Testis (tissue), 3 donors: ENCODE data around the gene PTPRD. TPM values are rescaled to one million over a fixed set of nuclear protein-coding genes. Genes with fewer than 3 reads are reported as not detected.

ENCODE experiments used
- DNase-seq: peaks from one replicate; pipeline ENCODE4 v3.0.0-alpha.2; 2019
- H3K27ac ChIP-seq, 2 donors: fragments of 200-600 bp; sonication (generic); one replicate each; pipeline ENCODE4 v1.5.1; 2019
- H3K27me3 ChIP-seq: fragments of 200-600 bp; sonication (generic); one replicate; pipeline ENCODE4 v1.5.1; 2019
- H3K36me3 ChIP-seq: fragments of 200-600 bp; sonication (generic); one replicate; pipeline ENCODE4 v1.5.1; 2017; ENCODE audit warnings: low read depth; ENCODE audit errors: missing control alignments
- H3K4me1 ChIP-seq: fragments of 200-600 bp; sonication (generic); one replicate; pipeline ENCODE4 v1.5.1; 2019
- H3K4me3 ChIP-seq, 2 donors: fragments of 200-600 bp; sonication (generic); one replicate each; pipeline ENCODE4 v1.5.1; 2017 to 2019
- H3K9me3 ChIP-seq: fragments of 200-600 bp; sonication (generic); one replicate; pipeline ENCODE4 v1.5.1; 2017
- POLR2A ChIP-seq: fragments of 450-650 bp; IDR thresholded peaks from one replicate; pipeline ENCODE4 v1.6.1; 2017; ENCODE audit warnings: antibody characterized with exemption, mild to moderate bottlenecking, moderate library complexity
- WGBS, 2 donors: methylation state at CpG; one replicate each; pipeline ENCODE4 v1.1.5; 2018; 5-methylcytosine and 5-hydroxymethylcytosine counted together
- intact Hi-C: fragments of 100-400 bp; cut with DNase I; formaldehyde crosslinking; loops from one replicate; pipeline ENCODE4 v1.15.1; 2023; ENCODE audit warnings: low total_unique reads
- polyA plus RNA-seq: library from polyadenylated mRNA; stranded (reverse); fragments of 350-450 nt; fragmentation: Illumina TruSeq; extraction: RNeasy Lipid Tissue Mini Kit (QIAGEN cat#74804); gene quantifications from one replicate; pipeline ENCODE4 v1.2.3, GENCODE V29; 2014; ENCODE audit warnings: low read depth, low replicate concordance; ENCODE audit not compliant: insufficient read depth
- total RNA-seq, 2 donors: library from RNA; depleted of rRNA; stranded (reverse); fragments of >200 nt; gene quantifications; one replicate each; pipeline ENCODE4 v1.2.3, GENCODE V29; 2016
- TF ChIP-seq, protein P1 (sequence below), 3 experiments: fragments of 450-650 bp in 2 of 3; fragments of 200-600 bp in 1 of 3; sonication (generic) in 1 of 3; IDR thresholded peaks; one replicate each; pipeline ENCODE4 v1.5.1; 2016 to 2019; ENCODE audit warnings: antibody characterized with exemption in 3 of 3, mild to moderate bottlenecking in 2 of 3, moderate library complexity in 1 of 3

The PTPRD gene
- total and polyA plus RNA-seq, 3 donors from 2014 or later, result 15.4 to 33.6 (median 32.5) TPM

DNA sequence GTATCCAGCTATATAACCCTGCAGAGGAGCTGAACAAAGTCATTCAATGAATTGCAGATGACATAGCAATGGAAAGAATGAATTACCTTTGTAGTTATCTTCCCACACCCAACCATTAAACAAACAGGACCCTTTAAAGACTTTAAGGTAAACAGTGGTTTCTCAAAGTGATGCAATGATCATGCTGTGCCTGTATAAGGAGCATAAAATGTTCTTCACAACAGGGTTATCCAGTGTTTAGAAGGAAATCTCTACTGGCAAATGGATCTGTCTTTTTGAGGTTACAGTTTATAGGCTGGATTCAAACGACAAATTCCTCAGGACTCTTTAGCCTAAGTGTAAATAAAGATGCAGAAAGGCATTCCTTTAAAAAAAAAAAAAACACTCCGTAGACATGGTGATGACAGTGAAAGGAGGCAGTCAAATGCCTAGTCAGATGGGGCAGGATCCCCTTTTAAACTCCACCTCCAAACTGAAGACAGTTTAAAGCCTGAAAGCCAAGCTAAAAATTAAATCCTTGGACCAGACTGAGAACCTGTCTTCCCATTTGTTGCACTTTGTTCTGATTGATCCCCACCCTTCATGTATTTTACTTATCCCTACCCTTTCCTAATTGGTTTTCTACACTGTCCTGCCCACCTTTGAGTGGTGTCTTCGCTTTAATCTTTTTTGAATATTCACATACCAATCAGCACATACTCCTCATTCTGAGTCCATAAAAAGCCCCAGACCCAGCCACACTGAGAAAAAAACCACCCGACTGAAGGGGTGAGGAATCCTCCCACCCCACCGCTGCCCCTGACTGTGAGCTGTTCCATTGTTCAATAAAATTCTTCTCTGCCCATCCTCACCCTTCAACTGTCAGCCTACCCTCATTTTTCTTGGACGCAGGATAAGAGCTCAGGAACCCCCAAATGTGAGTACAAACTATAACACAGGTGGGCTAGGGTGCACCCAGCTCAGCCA lies 2052.0 kb downstream of the PTPRD start:
- H3K27ac ChIP-seq, result no peak overlapping the region
- no peak overlapping the region for H3K4me3 ChIP-seq
- 73 to 77% methylated on average over 6 of the region's 6 CpGs for WGBS, 2 donors
- DNase-seq, result no peak
- no peaks in the 10 kb centered on the region for H3K9me3 ChIP-seq
- no peaks in the 10 kb centered on the region for H3K27me3 ChIP-seq
- H3K36me3 ChIP-seq, result no peaks in the 10 kb centered on the region
- TF ChIP-seq, protein P1, sequence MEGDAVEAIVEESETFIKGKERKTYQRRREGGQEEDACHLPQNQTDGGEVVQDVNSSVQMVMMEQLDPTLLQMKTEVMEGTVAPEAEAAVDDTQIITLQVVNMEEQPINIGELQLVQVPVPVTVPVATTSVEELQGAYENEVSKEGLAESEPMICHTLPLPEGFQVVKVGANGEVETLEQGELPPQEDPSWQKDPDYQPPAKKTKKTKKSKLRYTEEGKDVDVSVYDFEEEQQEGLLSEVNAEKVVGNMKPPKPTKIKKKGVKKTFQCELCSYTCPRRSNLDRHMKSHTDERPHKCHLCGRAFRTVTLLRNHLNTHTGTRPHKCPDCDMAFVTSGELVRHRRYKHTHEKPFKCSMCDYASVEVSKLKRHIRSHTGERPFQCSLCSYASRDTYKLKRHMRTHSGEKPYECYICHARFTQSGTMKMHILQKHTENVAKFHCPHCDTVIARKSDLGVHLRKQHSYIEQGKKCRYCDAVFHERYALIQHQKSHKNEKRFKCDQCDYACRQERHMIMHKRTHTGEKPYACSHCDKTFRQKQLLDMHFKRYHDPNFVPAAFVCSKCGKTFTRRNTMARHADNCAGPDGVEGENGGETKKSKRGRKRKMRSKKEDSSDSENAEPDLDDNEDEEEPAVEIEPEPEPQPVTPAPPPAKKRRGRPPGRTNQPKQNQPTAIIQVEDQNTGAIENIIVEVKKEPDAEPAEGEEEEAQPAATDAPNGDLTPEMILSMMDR (IDR thresholded peaks at IDR 0.05), result no peak
- no peak for TF ChIP-seq POLR2A
- no peaks in the 10 kb centered on the region for H3K4me1 ChIP-seq
- intact Hi-C loops, result no loop called here

DNA sequence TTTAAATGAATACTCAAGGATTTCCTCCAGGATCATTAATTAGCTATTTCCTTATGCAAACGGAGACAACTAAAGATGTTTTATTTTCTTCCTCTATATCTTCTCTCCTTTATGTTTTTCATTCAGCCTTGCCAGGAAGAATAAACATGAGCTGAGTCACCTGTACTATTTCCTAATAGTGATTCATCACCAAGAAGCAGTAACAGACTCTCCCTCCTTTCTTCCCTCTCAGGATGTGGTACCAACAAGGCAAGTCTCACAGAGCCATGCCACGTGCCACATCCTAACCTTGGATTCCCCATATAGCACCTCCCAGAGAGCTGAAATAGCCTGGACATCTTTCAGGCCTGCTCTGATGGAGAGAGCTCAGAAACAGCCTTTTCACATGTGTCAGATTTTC lies 2054.6 kb downstream of the PTPRD start:
- H3K27me3 ChIP-seq, result no peaks in the 10 kb centered on the region

DNA sequence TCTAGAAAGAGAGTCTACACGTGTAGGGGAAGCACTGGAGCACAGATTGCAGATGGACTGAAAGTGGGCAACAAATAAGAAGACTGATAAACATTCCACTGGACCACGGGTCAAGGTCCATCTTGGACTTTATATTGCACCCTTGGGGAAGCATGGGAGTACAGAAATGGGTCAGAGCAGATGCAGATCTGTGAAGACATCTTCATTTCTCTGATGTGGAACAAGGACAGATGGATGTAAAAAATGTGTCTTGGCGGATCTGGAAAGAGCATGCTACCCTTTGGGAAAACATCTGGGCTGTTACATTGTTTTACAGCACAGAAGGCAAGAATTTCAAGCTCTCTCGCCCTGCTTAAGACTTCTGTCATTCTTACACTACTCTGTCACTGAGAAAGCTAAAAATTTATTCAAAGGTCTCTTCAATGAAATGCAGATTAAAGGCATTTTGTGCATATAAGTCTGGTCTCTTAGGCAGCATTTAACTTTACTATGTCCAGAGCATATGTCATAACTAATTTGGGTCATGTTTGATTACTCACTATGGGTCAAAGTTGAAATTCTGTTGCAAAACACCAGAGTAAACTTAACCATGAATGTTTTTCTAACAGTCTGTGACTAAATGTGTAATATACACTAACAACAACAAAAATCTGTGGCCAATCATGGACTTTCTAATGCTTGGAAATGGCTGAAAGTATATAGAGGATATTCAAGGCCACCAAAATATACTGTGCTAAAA lies 2056.9 kb downstream of the PTPRD start:
- no peak overlapping the region for H3K4me3 ChIP-seq
- no peak for DNase-seq
- intact Hi-C loops, result no loop called here
- 44 to 48% methylated on average over 4 of the region's 4 CpGs for WGBS, 2 donors
- no peaks in the 10 kb centered on the region for H3K36me3 ChIP-seq
- no peak for TF ChIP-seq POLR2A
- TF ChIP-seq, protein P1 (IDR thresholded peaks at IDR 0.05), result no peak
- H3K9me3 ChIP-seq, result no peaks in the 10 kb centered on the region
- no peaks in the 10 kb centered on the region for H3K4me1 ChIP-seq
- H3K27me3 ChIP-seq, result no peaks in the 10 kb centered on the region
- no peak overlapping the region for H3K27ac ChIP-seq

More for the DNA sequence above, 2054.6 kb downstream of the PTPRD start:
- TF ChIP-seq POLR2A, result no peak
- TF ChIP-seq, protein P1 (IDR thresholded peaks at IDR 0.05), result no peak
- no peaks in the 10 kb centered on the region for H3K36me3 ChIP-seq
- H3K4me1 ChIP-seq, result no peaks in the 10 kb centered on the region
- no peak for DNase-seq
- no peak overlapping the region for H3K4me3 ChIP-seq
- WGBS, 2 donors, result 80 to 83% methylated on average over 2 of the region's 2 CpGs
- intact Hi-C loops, result no loop called here
- H3K9me3 ChIP-seq, result no peaks in the 10 kb centered on the region
- H3K27ac ChIP-seq, result no peak overlapping the region

DNA sequence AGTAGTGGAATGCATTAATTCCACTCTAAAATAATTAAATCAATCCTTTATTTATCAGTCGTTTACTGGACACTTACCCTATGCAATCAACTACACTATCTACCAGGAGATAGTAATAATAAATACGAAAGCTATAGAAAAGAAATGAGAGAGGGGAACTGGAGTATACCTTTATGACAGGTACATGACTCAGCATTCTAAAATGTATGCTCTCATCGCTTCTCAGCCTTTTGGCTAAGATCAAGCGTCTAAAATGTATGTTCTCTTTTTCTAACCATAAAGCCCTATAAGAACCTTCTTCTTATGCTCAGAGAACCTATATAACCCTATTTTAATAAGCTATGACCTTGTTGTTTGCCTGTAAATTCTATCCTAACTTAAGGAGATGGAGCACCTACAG lies 2059.4 kb downstream of the PTPRD start:
- 90 to 95% methylated on average over 4 of the region's 4 CpGs for WGBS, 2 donors
- H3K27me3 ChIP-seq, result no peaks in the 10 kb centered on the region
- H3K36me3 ChIP-seq, result no peaks in the 10 kb centered on the region
- H3K9me3 ChIP-seq, result no peaks in the 10 kb centered on the region
- DNase-seq, result no peak
- H3K4me1 ChIP-seq, result no peaks in the 10 kb centered on the region
- intact Hi-C loops, result no loop called here
- no peak overlapping the region for H3K4me3 ChIP-seq
- no peak overlapping the region for H3K27ac ChIP-seq
- TF ChIP-seq POLR2A, result no peak
- TF ChIP-seq, protein P1 (IDR thresholded peaks at IDR 0.05), result no peak
